Activated naive CD4-positive, alpha-beta T cell treated with anti-CD3 and anti-CD28 coated beads, Interleukin-2, amount 50 U/mL, for 24 hours (primary cell): Measurements from ENCODE around the gene TNFRSF6B.
"Not testable (repeated sequence)": the region's sequence is repeated elsewhere in the genome, so short reads cannot be mapped to it uniquely, and the experiment has no call there.

Source experiments
- H3K27ac Mint-ChIP-seq: one replicate; pipeline ENCODE4 v1.8.0; 2021; ENCODE audit warnings: mild to moderate bottlenecking, mixed read lengths
- H3K27me3 Mint-ChIP-seq: one replicate; pipeline ENCODE4 v1.8.0; 2021; ENCODE audit warnings: mixed read lengths
- H3K36me3 Mint-ChIP-seq: one replicate; pipeline ENCODE4 v1.8.0; 2021; ENCODE audit warnings: mixed read lengths
- H3K4me1 Mint-ChIP-seq: one replicate; pipeline ENCODE4 v1.8.0; 2021; ENCODE audit warnings: mixed read lengths
- H3K4me3 Mint-ChIP-seq: one replicate; pipeline ENCODE4 v1.8.0; 2021; ENCODE audit warnings: mild to moderate bottlenecking, mixed read lengths
- H3K9me3 Mint-ChIP-seq: one replicate; pipeline ENCODE4 v1.8.0; 2021; ENCODE audit warnings: mixed read lengths

Gene TNFRSF6B

DNA sequence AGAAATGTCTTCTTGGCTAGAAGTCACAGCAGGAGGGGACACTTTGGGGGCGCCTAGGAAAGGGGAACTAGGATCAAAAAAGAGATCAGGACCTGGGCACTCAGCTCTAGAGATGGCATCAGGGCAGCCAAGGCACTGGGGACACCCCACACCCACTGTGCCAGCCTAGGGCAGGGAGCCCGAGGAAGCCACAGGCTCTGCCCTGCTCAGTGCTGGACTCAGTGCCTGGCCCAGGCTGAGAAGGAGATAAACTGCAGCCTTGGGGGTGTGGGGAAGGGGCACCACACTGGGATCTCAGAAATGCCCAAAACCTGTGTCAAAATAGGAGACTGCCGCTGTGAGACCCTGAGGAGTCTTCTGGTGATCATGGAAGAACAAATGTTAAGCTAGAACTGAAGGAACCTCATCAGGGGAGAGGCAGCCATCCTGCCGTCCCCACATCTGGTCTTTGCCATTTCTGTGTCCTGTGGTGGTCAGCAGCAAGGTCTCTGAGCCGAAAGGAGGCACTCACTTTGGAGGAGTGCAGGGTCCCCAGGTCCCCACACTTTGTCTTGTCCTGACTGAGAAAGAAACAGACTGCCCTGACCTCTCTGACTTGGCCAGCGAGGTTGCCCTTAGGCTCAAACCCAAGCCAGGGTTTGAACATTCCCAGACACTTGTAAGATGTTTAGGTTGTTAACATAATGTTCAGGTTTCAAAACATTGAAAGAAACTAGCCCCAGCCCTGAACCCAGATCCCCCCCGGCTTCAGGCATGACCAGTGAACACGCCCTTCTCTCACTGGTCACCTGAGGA is 9.0 kb downstream of the TNFRSF6B start:
- Mint-ChIP-seq H3K27me3 (no peaks in the 10 kb centered on the region), H3K4me3 (peak overlapping the region; percentile 27), H3K9me3 (no peaks in the 10 kb centered on the region)

DNA sequence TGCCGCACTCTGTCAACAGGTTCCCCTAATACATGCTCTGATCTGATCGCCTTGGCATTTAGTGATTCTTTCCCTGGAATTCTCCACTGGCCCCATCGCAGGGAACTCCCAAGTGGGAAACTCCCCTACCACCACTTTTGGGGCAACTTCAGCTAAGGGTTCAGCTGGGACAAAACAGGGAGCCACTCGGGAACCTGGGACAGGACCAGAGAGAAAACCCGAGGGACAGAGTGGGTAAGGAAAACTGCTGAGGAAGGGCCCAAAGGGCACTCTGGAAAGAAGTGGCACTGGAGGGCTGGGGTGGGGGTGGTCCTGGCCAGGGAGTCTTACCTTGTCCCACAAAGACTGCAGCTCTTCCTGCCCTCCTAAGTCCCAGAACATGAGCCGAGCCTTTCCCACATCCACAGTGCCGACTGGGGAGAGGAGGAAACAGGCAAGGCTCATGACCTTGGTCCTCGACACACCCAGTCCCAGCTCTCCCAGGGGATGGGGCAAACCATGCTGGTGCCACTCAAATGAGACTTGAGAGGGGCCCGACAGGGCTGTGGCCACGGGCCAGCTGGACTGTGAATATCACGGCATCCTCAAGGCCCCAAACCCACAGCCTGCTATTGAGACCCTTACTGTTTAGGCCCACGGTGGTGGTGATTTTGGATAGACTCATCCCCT is 9.7 kb downstream of the TNFRSF6B start:
- Mint-ChIP-seq H3K4me3 (peak overlapping the region; percentile 91), H3K27ac (peak overlapping the region; percentile 89), H3K27me3 (no peaks in the 10 kb centered on the region), H3K9me3 (no peaks in the 10 kb centered on the region), H3K4me1 (peaks cover 39% of the 10 kb centered on the region), H3K36me3 (peaks cover 16% of the 10 kb centered on the region)

More for the DNA sequence above, 9.0 kb downstream of the TNFRSF6B start:
- peaks cover 33% of the 10 kb centered on the region for H3K4me1 Mint-ChIP-seq
- peak overlapping the region; percentile 78 for H3K27ac Mint-ChIP-seq
- peaks cover 9% of the 10 kb centered on the region for H3K36me3 Mint-ChIP-seq

GRCh38 chr20:63706852-63707557 is 10.6 kb downstream of the TNFRSF6B start:
- peak overlapping the region; percentile 89 for H3K27ac Mint-ChIP-seq
- no peaks in the 10 kb centered on the region for H3K27me3 Mint-ChIP-seq
- H3K4me3 Mint-ChIP-seq: peak overlapping the region; percentile 91
- H3K4me1 Mint-ChIP-seq: peaks cover 45% of the 10 kb centered on the region
- no peaks in the 10 kb centered on the region for H3K9me3 Mint-ChIP-seq
- H3K36me3 Mint-ChIP-seq: peaks cover 18% of the 10 kb centered on the region

DNA sequence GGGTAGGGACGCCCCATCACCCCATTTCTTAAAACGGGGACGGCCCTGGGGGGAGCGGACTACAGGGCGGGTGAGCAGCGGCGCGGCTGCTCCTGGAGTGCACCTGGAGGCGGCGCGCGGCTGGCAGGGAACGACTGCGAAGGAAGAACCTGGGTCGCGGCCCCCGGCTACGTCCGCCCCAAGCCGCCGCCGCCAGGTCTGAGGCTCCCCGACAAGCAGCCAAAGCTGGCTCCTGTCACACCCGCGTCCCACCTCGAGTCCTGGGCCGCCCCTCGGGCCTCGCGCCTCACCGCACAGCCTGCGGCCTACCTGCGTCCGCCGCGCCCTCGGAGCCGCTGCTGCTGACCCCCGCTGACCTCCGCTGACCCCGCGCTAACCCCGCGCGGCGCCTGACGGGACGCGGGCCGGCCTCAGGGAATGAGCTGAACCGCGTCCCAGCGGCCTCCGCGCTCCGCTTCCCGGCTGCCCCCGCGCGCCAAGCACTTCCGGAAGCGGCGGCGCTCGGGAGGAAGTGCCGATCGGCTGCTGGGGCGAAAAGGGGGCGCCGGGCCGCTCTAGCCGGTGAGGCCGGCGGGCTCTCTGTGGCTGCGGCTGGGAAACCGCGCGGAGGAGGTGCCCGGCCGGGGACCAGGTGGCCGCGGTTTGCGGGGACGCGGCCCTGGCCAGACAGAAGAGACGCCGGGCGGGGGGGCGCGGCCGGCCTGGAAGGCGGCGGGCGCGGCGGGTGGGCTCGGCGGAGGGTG is 11.3 kb downstream of the TNFRSF6B start, which contains the start of the genes ARFRP1 and ZGPAT:
TSS of gene ARFRP1 (minus strand) at position 419 of the 743 bp plus-strand sequence. CDS start 885 bp downstream, outside the sequence.
TSS of gene ZGPAT (plus strand) at position 482 of the 743 bp plus-strand sequence. CDS start 542 bp downstream, outside the sequence.
- H3K27ac Mint-ChIP-seq: peak within 1 kb of the TSS; percentile 89
- H3K4me1 Mint-ChIP-seq: peaks cover 52% of the 10 kb centered on the region
- H3K4me3 Mint-ChIP-seq: peak within 1 kb of the TSS; percentile 91
- H3K9me3 Mint-ChIP-seq: no peaks in the 10 kb centered on the region
- H3K27me3 Mint-ChIP-seq: no peaks in the 10 kb centered on the region
- peaks cover 23% of the 10 kb centered on the region for H3K36me3 Mint-ChIP-seq

DNA sequence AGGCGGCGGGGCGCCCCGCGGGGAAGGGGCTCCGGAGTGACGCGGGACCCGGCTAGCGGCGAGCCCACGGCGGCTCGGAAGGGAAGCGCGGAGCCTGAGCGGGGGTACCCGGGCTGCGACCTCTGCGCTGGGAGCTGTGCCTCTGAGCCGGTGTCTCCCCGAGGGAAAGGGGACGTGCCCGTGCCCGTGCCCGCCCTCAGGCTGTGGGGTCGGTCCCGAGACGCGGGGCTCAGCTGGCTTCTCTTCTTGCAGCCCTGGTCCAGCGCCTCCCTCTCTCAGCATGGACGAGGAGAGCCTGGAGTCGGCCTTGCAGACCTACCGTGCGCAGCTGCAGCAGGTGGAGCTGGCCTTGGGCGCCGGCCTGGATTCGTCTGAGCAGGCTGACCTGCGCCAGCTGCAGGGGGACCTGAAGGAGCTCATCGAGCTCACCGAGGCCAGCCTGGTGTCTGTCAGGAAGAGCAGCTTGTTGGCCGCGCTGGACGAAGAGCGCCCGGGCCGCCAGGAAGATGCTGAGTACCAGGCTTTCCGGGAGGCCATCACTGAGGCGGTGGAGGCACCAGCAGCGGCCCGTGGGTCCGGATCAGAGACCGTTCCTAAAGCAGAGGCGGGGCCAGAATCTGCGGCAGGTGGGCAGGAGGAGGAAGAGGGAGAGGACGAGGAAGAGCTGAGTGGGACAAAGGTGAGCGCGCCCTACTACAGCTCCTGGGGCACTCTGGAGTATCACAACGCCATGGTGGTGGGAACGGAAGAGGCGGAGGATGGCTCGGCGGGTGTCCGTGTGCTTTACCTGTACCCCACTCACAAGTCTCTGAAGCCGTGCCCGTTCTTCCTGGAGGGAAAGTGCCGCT is 12.1 kb downstream of the TNFRSF6B start:
- H3K36me3 Mint-ChIP-seq: peaks cover 25% of the 10 kb centered on the region
- H3K4me1 Mint-ChIP-seq: peaks cover 56% of the 10 kb centered on the region

GRCh38 chr20:63709149-63709527 is 12.7 kb downstream of the TNFRSF6B start:
- Mint-ChIP-seq H3K27ac (no peak overlapping the region), H3K9me3 (no peaks in the 10 kb centered on the region), H3K4me1 (peaks cover 59% of the 10 kb centered on the region), H3K36me3 (peaks cover 28% of the 10 kb centered on the region), H3K27me3 (no peaks in the 10 kb centered on the region), H3K4me3 (peak overlapping the region; percentile 86)

More for the DNA sequence above, 12.1 kb downstream of the TNFRSF6B start:
- no peaks in the 10 kb centered on the region for H3K9me3 Mint-ChIP-seq
- H3K4me3 Mint-ChIP-seq: peak overlapping the region; percentile 86
- peak overlapping the region; percentile 17 for H3K27ac Mint-ChIP-seq
- no peaks in the 10 kb centered on the region for H3K27me3 Mint-ChIP-seq

DNA sequence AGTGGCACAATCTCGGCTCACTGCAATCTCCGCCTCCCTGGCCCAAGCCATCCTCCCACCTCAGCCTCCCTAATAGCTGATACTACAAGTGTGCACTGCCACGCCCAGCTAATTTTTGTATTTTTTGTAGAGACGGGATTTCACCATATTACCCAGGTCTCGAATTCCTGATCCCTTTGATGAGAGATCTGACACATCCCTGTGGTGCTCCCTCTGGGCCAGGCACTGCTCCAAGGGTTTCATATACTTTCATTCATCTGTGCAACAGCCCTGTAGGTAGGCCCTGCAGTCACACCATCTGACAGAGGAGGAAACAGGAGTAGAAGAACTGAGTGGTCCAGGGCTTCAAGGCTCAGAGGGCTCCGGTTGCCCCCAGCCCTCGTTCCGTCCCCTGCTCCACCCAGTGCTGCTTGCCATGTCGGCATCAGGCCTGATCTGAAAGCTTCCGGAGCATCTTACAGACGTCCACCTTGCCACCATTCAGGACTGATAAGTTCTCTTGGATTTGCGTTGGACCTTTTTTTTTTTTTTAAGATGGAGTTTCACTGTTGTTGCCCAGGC is 14.7 kb downstream of the TNFRSF6B start:
- peak overlapping the region; percentile 76 for H3K4me3 Mint-ChIP-seq
- H3K4me1 Mint-ChIP-seq: peaks cover 59% of the 10 kb centered on the region
- peaks cover 37% of the 10 kb centered on the region for H3K36me3 Mint-ChIP-seq
- H3K27ac Mint-ChIP-seq: no peak overlapping the region
- no peaks in the 10 kb centered on the region for H3K9me3 Mint-ChIP-seq
- H3K27me3 Mint-ChIP-seq: no peaks in the 10 kb centered on the region

GRCh38 chr20:63712191-63712590 is 15.7 kb downstream of the TNFRSF6B start:
- H3K27me3 Mint-ChIP-seq: no peaks in the 10 kb centered on the region
- no peaks in the 10 kb centered on the region for H3K9me3 Mint-ChIP-seq
- peak overlapping the region; percentile 31 for H3K4me3 Mint-ChIP-seq
- peaks cover 37% of the 10 kb centered on the region for H3K36me3 Mint-ChIP-seq
- H3K4me1 Mint-ChIP-seq: peaks cover 60% of the 10 kb centered on the region
- H3K27ac Mint-ChIP-seq: no peak overlapping the region

DNA sequence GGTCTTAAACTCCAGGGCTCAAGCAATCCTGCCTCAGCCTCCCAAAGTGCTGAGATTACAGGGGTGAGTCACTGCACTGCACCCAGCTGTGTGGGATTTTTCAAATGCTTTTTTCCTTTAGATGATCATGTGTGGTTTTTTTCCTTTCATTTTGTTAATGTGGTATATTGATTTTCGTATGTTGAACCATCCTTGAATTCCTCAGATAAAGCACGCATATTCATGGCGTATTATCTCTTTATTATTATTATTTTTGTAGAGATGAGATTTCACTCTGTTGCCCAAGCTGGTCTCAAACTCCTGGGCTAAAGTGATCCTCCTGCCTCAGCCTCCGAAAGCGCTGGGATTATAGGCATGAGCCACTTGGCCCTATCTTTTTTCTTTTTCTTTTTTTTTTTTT is 18.4 kb downstream of the TNFRSF6B start:
- H3K4me3 Mint-ChIP-seq: no peak overlapping the region
- no peaks in the 10 kb centered on the region for H3K27me3 Mint-ChIP-seq
- H3K9me3 Mint-ChIP-seq: peaks cover 7% of the 10 kb centered on the region
- H3K36me3 Mint-ChIP-seq: peaks cover 48% of the 10 kb centered on the region
- H3K27ac Mint-ChIP-seq: no peak overlapping the region
- peaks cover 60% of the 10 kb centered on the region for H3K4me1 Mint-ChIP-seq

DNA sequence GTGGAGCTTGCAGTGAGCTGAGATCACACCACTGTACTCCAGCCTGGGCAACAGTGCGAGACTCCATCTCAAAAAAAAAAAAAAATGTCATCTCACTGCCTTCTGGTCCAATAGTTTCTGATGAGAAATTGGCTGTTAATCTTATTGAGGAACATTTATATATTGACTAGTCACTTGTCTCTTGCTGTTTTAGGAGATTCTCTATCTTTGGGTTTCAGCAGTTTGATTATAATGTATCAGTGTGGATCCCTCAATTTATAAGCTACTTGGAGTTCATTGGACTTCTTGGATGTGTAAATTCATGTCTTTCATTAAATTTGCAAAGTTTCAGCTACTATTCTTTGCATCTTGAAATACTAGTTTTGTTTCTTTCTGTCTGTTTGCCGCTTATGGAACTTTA is 22.5 kb downstream of the TNFRSF6B start:
- no peaks in the 10 kb centered on the region for H3K27me3 Mint-ChIP-seq
- peak overlapping the region; percentile 19 for H3K4me3 Mint-ChIP-seq
- peaks cover 7% of the 10 kb centered on the region for H3K9me3 Mint-ChIP-seq
- H3K27ac Mint-ChIP-seq: peak overlapping the region; percentile 89
- peaks cover 47% of the 10 kb centered on the region for H3K4me1 Mint-ChIP-seq
- H3K36me3 Mint-ChIP-seq: peaks cover 36% of the 10 kb centered on the region

DNA sequence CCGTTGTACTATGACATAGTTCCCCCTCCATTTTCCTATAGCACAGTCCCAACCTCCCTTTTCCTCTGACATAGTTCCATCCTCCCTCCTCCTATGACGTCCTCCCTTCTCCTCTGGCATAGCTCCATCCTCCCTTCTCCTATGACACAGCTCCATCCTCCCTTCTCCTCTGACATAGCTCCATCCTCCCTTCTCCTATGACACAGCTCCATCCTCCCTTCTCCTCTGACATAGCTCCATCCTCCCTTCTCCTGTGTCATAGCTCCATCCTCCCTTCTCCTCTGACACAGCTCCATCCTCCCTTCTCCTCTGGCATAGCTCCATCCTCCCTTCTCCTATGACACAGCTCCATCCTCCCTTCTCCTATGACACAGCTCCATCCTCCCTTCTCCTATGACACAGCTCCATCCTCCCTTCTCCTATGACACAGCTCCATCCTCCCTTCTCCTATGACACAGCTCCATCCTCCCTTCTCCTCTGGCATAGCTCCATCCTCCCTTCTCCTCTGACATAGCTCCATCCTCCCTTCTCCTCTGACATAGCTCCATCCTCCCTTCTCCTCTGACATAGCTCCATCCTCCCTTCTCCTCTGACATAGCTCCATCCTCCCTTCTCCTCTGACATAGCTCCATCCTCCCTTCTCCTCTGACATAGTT is 26.6 kb downstream of the TNFRSF6B start:
- Mint-ChIP-seq H3K36me3 (peaks cover 31% of the 10 kb centered on the region), H3K4me1 (peaks cover 45% of the 10 kb centered on the region)
- H3K4me3 Mint-ChIP-seq, H3K27ac Mint-ChIP-seq, H3K9me3 Mint-ChIP-seq, H3K27me3 Mint-ChIP-seq: not testable (repeated sequence)

- Mint-ChIP-seq H3K4me1 (peaks cover 37% of the 10 kb centered on the region), H3K36me3 (peaks cover 25% of the 10 kb centered on the region), H3K27ac (peak overlapping the region; percentile 36)
- not testable (repeated sequence) for H3K9me3 Mint-ChIP-seq, H3K4me3 Mint-ChIP-seq, H3K27me3 Mint-ChIP-seq
Measured at GRCh38 chr20:63730189-63730733, 33.8 kb downstream of the TNFRSF6B start.

- H3K36me3 Mint-ChIP-seq: peaks cover 18% of the 10 kb centered on the region
Measured at GRCh38 chr20:63731410-63731809, 35.0 kb downstream of the TNFRSF6B start.

More at GRCh38 chr20:63731410-63731809, 35.0 kb downstream of the TNFRSF6B start:
- H3K9me3 Mint-ChIP-seq: no peaks in the 10 kb centered on the region
- peaks cover 44% of the 10 kb centered on the region for H3K4me1 Mint-ChIP-seq
- no peaks in the 10 kb centered on the region for H3K27me3 Mint-ChIP-seq
- no peak overlapping the region for H3K27ac Mint-ChIP-seq
- H3K4me3 Mint-ChIP-seq: no peak overlapping the region
